Retinal pigment epithelial cell (primary cell): Measurements from ENCODE around the gene MATK.

ENCODE experiments used
- DNase-seq: peaks from one replicate; pipeline ENCODE4 v3.0.0-alpha.2; 2010; ENCODE audit warnings: low read depth
- H3K4me3 ChIP-seq: 2 replicates; pipeline ENCODE4 v1.5.1; 2011; ENCODE audit warnings: mild to moderate bottlenecking, low read length, control low read depth, moderate library complexity
- TF ChIP-seq, protein P1 (sequence below): conservative IDR thresholded peaks from 2 replicates; pipeline ENCODE4 v1.5.1; 2011; ENCODE audit warnings: low read depth, low read length, control low read depth, inconsistent platforms

The MATK gene

DNA sequence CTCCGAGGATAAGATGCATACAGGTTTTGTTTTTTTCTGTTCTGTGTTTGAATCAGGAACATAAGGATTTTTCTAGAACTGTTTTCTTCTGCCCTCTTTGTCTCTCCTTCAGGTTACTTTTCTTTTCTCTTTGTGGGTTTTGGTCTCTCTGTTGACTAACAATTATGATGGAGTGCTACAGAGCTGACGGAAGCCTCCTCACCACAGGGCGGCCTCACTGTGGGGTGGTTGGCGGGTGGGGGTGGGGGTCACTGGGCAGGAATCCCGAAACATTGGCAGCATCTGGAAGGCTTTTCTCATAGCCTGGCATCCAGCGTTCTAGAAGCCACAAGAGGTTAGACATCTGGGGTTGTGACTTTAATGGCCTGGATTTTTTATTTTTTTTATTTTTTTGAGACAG, 12.0 kb upstream of the MATK start:
- no peak for DNase-seq
- TF ChIP-seq, protein P1, sequence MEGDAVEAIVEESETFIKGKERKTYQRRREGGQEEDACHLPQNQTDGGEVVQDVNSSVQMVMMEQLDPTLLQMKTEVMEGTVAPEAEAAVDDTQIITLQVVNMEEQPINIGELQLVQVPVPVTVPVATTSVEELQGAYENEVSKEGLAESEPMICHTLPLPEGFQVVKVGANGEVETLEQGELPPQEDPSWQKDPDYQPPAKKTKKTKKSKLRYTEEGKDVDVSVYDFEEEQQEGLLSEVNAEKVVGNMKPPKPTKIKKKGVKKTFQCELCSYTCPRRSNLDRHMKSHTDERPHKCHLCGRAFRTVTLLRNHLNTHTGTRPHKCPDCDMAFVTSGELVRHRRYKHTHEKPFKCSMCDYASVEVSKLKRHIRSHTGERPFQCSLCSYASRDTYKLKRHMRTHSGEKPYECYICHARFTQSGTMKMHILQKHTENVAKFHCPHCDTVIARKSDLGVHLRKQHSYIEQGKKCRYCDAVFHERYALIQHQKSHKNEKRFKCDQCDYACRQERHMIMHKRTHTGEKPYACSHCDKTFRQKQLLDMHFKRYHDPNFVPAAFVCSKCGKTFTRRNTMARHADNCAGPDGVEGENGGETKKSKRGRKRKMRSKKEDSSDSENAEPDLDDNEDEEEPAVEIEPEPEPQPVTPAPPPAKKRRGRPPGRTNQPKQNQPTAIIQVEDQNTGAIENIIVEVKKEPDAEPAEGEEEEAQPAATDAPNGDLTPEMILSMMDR: no peak
- no peak overlapping the region for H3K4me3 ChIP-seq

DNA sequence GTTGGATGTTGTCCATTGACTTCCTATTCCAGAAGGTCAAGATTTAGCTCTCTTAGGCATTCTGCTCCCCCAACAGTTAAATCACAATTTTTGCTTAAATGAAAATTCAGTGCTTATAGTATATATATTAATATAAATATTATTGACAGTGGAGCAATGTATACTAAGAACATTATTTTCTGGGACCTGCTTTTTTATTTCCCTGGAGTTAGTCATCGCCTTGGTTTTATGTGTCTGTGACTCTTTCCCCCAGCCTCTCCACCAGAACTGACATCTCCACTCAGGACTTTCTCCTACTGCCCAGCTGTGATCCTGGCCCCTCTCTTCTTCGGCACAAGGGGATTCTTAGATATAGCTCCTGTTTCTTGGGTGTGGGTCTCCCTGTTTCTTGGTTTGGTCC, 10.2 kb upstream of the MATK start:
- TF ChIP-seq, protein P1: no peak
- no peak overlapping the region for H3K4me3 ChIP-seq
- no peak for DNase-seq

DNA sequence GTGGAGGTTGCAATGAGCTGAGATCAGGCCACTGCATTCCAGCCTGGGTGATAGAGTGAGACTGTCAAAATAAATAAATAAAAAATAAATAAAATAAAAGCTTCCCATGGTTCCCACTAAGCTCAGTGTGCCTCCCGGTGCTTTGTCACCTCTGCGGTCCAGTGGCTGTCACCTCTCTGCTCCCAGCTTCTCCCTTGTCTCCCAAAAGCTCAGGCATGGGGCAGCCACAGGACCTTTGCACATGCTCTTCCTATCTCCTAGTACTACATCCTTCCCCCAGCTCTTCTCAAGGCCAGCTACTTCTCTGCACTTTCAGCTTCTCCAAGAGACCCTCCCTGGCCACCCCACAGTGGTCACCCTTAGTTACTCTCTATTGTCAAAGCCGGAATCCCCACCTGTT, 7.6 kb upstream of the MATK start:
- H3K4me3 ChIP-seq: no peak overlapping the region
- TF ChIP-seq, protein P1: no peak
- no peak for DNase-seq

DNA sequence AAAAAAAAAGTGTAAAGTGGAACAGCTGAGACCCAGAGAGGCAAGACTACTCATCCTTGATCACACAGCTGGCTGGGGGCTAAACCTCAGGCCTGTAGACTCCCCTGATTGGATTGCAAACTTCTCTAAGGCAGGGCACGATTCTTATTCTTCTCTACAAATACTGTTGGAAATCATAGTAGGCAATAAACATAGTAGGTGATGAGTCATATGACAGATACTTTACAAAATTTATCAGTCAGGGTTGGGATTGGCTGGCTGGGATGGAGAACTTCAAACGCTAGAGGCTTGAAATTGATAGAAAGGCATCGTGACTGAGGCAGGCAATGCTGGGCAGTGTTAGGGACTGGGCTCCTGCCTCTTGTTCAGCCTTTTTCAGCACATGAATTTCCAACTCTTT, 5.9 kb upstream of the MATK start:
- H3K4me3 ChIP-seq: no peak overlapping the region
- DNase-seq: no peak
- TF ChIP-seq, protein P1: no peak

DNA sequence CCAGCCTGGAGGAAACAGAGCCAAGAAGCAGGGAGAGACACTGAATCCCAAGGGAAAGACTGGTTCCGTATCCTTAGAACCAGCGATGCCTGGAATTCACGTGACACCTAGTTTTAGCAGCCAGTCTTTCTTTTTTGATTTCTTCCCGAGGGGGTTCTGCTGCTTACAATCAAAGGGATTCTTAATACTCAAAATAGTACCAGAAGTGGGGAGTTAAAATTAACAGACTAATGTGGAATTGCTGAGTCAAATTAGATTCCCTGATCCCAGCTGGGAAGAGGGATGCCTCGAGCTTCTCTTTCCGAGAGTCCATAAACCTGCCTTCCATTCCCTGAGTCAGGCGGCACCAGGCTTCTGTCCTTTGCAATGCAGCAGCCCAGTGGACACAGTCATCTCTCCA, 4.8 kb upstream of the MATK start:
- no peak for DNase-seq
- TF ChIP-seq, protein P1: no peak
- H3K4me3 ChIP-seq: no peak overlapping the region

DNA sequence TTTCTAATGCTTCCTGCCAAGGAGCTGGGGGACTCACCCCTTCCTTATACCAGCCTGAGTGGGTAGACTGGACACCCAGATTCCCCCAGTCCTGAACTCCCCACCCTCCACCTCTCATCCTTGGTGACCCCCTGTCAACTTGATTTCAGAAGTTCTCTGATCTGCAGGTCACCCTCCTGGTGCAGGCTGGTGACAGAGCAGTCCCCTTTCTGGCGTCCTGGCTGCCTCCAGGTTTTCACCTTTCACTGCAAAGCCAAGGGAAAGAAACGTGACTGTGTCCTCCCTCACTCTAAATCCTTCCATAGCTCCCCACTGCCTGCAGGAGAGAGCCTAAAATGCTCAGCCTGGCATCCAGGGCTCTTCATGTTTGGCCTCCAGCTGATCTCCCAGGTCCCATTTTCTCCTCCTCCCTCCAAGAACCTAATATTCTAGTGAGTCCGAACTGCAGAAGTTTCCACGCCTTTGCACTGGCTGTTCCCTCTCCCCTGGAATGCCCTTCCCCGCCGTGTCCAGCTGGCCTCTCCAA, 4.1 kb upstream of the MATK start:
- TF ChIP-seq, protein P1: no peak
- DNase-seq: no peak
- H3K4me3 ChIP-seq: no peak overlapping the region

DNA sequence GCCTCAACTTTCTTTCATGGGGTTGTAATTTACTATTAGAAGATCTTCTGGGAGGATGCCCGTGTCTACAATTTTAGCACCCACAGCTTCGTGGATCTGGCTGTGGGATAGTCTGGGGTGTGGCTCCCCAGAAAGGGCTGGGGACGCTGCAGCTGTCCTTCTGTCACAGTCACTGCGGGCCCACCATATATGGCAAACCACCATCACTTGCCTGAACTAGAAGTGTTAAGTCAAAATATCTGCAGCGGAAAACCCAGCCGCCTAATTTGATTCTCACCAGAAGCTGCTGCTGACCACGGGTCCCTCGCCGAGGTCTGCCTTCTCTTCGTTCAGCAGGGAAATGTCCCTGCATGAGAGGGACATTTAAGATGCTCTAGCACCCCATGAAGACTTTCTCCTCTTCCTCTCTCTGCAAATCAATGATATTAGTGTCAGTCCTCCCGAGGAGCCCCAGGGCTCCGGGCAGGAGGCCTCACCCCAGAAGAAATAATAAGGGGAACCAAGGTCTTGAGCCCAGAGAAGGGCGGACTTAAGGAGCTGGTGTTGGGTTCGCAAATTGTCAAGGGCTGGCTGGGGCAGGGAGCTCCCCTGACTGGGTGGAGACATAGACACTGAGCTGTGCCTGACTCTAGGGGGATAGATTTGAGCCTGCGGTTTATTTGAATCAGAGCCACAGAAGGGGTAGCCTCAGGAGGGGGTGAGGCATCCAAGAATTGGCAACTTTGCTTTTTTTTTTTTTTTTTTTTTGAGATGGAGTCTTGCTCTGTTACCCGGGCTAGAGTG, 3.0 kb upstream of the MATK start:
- no peak overlapping the region for H3K4me3 ChIP-seq
- TF ChIP-seq, protein P1: no peak
- no peak for DNase-seq
